Mesenchymal stem cell (in vitro differentiated cells and primary cell): ENCODE results near the gene HS3ST4.

Source experiments
- DNase-seq: peaks from one replicate; pipeline ENCODE4 v3.0.0-alpha.2; 2013
- H2AFZ ChIP-seq: one replicate; pipeline ENCODE4 v1.6.1; 2013; ENCODE audit warnings: low read depth, mild to moderate bottlenecking, control low read depth, inconsistent platforms, low read length, moderate library complexity
- H2AK5ac ChIP-seq: 2 replicates; pipeline ENCODE4 v1.6.1; 2013; ENCODE audit warnings: low read length, moderate library complexity, mild to moderate bottlenecking, inconsistent platforms; ENCODE audit not compliant: severe bottlenecking
- H2BK120ac ChIP-seq: one replicate; pipeline ENCODE4 v1.6.1; 2013; ENCODE audit warnings: low read depth, mild to moderate bottlenecking, inconsistent platforms, low read length, moderate library complexity
- H2BK12ac ChIP-seq, 2 experiments: one replicate each; pipeline ENCODE4 v1.6.1; 2013; ENCODE audit warnings: inconsistent platforms in 2 of 2, low read length in 2 of 2, mild to moderate bottlenecking in 2 of 2, moderate library complexity in 2 of 2, control low read depth in 1 of 2
- H2BK15ac ChIP-seq: one replicate; pipeline ENCODE4 v1.6.1; 2013; ENCODE audit warnings: mild to moderate bottlenecking, low read depth, inconsistent platforms; ENCODE audit not compliant: poor library complexity, severe bottlenecking
- H2BK5ac ChIP-seq: 2 replicates; pipeline ENCODE4 v1.6.1; 2013; ENCODE audit warnings: low read depth, mild to moderate bottlenecking, low read length, control low read depth, inconsistent platforms; ENCODE audit not compliant: poor library complexity, severe bottlenecking
- H3K14ac ChIP-seq, 2 experiments: one replicate each; pipeline ENCODE4 v1.6.1; 2013; ENCODE audit warnings: inconsistent platforms in 2 of 2, low read length in 2 of 2, control low read depth in 1 of 2, mild to moderate bottlenecking in 1 of 2, moderate library complexity in 1 of 2
- H3K18ac ChIP-seq, 2 experiments: one replicate each; pipeline ENCODE4 v1.6.1; 2013; ENCODE audit warnings: inconsistent platforms in 2 of 2, low read length in 2 of 2, control low read depth in 1 of 2, low read depth in 1 of 2, mild to moderate bottlenecking in 1 of 2
- H3K23ac ChIP-seq, 2 experiments: one replicate each; pipeline ENCODE4 v1.6.1; 2013; ENCODE audit warnings: inconsistent platforms in 2 of 2, low read length in 2 of 2, mild to moderate bottlenecking in 2 of 2, moderate library complexity in 2 of 2, control low read depth in 1 of 2
- H3K27ac ChIP-seq: 2 replicates; pipeline ENCODE4 v1.5.1; 2013; ENCODE audit warnings: mild to moderate bottlenecking, moderate library complexity, low read length, control low read depth, inconsistent platforms; ENCODE audit not compliant: poor library complexity, severe bottlenecking
- H3K27me3 ChIP-seq, 2 experiments: 2 replicates each; pipeline versions ENCODE4 v1.6.1 to v1.7.0; 2013; ENCODE audit warnings: low read length in 2 of 2, mild to moderate bottlenecking in 2 of 2, moderate library complexity in 2 of 2, control low read depth in 1 of 2, inconsistent platforms in 1 of 2; ENCODE audit not compliant: control insufficient read depth in 1 of 2, insufficient read depth in 1 of 2
- H3K36me3 ChIP-seq, 2 experiments: 2 replicates each; pipeline versions ENCODE4 v1.6.1 to v1.7.0; 2013; ENCODE audit warnings: low read length in 2 of 2, control low read depth in 1 of 2, inconsistent platforms in 1 of 2, low read depth in 1 of 2, mild to moderate bottlenecking in 1 of 2; ENCODE audit not compliant: insufficient read depth in 2 of 2, control insufficient read depth in 1 of 2
- H3K4ac ChIP-seq, 2 experiments: one replicate each; pipeline ENCODE4 v1.6.1; 2013; ENCODE audit warnings: inconsistent platforms in 2 of 2, low read length in 2 of 2, mild to moderate bottlenecking in 2 of 2, moderate library complexity in 2 of 2, control low read depth in 1 of 2, low read depth in 1 of 2
- H3K4me1 ChIP-seq: 2 replicates; pipeline ENCODE4 v1.6.1; 2013; ENCODE audit warnings: low read depth, low read length, control low read depth; ENCODE audit not compliant: control insufficient read depth, insufficient read depth
- H3K4me2 ChIP-seq: 2 replicates; pipeline ENCODE4 v1.6.1; 2013; ENCODE audit warnings: low read length, mild to moderate bottlenecking, inconsistent platforms; ENCODE audit not compliant: poor library complexity, severe bottlenecking
- H3K4me3 ChIP-seq, 2 experiments: 2 replicates each; pipeline versions ENCODE4 v1.5.1 to v1.7.0; 2013; ENCODE audit warnings: low read length in 2 of 2, mild to moderate bottlenecking in 2 of 2, control low read depth in 1 of 2, low read depth in 1 of 2; ENCODE audit not compliant: insufficient read depth in 1 of 2
- H3K79me1 ChIP-seq: replicated peaks from 2 replicates; pipeline ENCODE4 v1.6.1; 2013; ENCODE audit warnings: mild to moderate bottlenecking, control low read depth, low read length, inconsistent platforms; ENCODE audit not compliant: poor library complexity, severe bottlenecking
- H3K9ac ChIP-seq: 2 replicates; pipeline ENCODE4 v1.7.0; 2013; ENCODE audit warnings: mild to moderate bottlenecking, low read length, moderate library complexity
- H3K9me3 ChIP-seq: 2 replicates; pipeline ENCODE4 v1.7.0; 2013; ENCODE audit warnings: mild to moderate bottlenecking, low read length; ENCODE audit not compliant: control insufficient read depth
- H4K8ac ChIP-seq: one replicate; pipeline ENCODE4 v1.6.1; 2013; ENCODE audit warnings: inconsistent platforms, mild to moderate bottlenecking, low read length, moderate library complexity
- H4K91ac ChIP-seq: one replicate; pipeline ENCODE4 v1.6.1; 2013; ENCODE audit warnings: mild to moderate bottlenecking, low read length, inconsistent platforms
- WGBS: methylation state at CpG from one replicate; pipeline ENCODE4 v1.1.7; 2013; ENCODE audit warnings: mixed read lengths; 5-methylcytosine and 5-hydroxymethylcytosine counted together

Gene HS3ST4

GRCh38 chr16:26169473-26169872 is 477.7 kb downstream of the HS3ST4 start:
- Histone ChIP-seq H2BK5ac (no peak overlapping the region), H2BK12ac (no peak overlapping the region), H2BK15ac (no peak overlapping the region), H3K79me1 (no peaks in the 10 kb centered on the region), H4K91ac (no peak overlapping the region), H3K9me3 (no peaks in the 10 kb centered on the region), H2AFZ (no peak overlapping the region), H2AK5ac (no peak overlapping the region), H3K23ac (no peak overlapping the region), H3K27me3 (no peaks in the 10 kb centered on the region), H3K14ac (no peak overlapping the region), H4K8ac (no peak overlapping the region), H3K18ac (no peak overlapping the region), H3K4me1 (no peaks in the 10 kb centered on the region), H2BK120ac (no peak overlapping the region), H3K27ac (no peak overlapping the region), H3K4ac (no peak overlapping the region), H3K4me3 (no peak overlapping the region), H3K9ac (no peak overlapping the region), H3K4me2 (no peak overlapping the region), H3K36me3 (no peaks in the 10 kb centered on the region)
- 73% methylated on average over 1 of the region's 3 CpGs for WGBS
- DNase-seq, result no peak

GRCh38 chr16:26175944-26176343 is 484.2 kb downstream of the HS3ST4 start:
- no peak overlapping the region for H2AK5ac ChIP-seq
- WGBS, result 62% methylated on average over 1 of the region's 4 CpGs
- no peak overlapping the region for H3K4ac ChIP-seq

GRCh38 chr16:26177438-26177837 is 485.7 kb downstream of the HS3ST4 start:
- H3K79me1 ChIP-seq, result no peaks in the 10 kb centered on the region
- H3K27me3 ChIP-seq, result no peaks in the 10 kb centered on the region
- no peak overlapping the region for H2AFZ ChIP-seq
- no peak overlapping the region for H3K4ac ChIP-seq
- H2BK12ac ChIP-seq, result no peak overlapping the region
- no peak overlapping the region for H3K27ac ChIP-seq
- peaks cover 9% of the 10 kb centered on the region for H3K9me3 ChIP-seq
- no peak overlapping the region for H3K4me2 ChIP-seq
- H3K9ac ChIP-seq, result no peak overlapping the region
- H3K14ac ChIP-seq, result no peak overlapping the region
- H2BK15ac ChIP-seq, result no peak overlapping the region
- no peak overlapping the region for H3K23ac ChIP-seq
- no peak overlapping the region for H3K4me3 ChIP-seq
- H3K4me1 ChIP-seq, result no peaks in the 10 kb centered on the region
- no peak overlapping the region for H2AK5ac ChIP-seq
- DNase-seq, result no peak
- no peak overlapping the region for H3K18ac ChIP-seq
- no peak overlapping the region for H4K8ac ChIP-seq
- no CpG with 5 or more reads among the region's 1 CpG for WGBS
- H4K91ac ChIP-seq, result no peak overlapping the region
- H3K36me3 ChIP-seq, result no peaks in the 10 kb centered on the region
- H2BK5ac ChIP-seq, result no peak overlapping the region
- H2BK120ac ChIP-seq, result no peak overlapping the region

More at GRCh38 chr16:26175944-26176343, 484.2 kb downstream of the HS3ST4 start:
- no peaks in the 10 kb centered on the region for H3K79me1 ChIP-seq
- no peak overlapping the region for H3K9ac ChIP-seq
- no peak overlapping the region for H3K4me3 ChIP-seq
- H2BK5ac ChIP-seq, result no peak overlapping the region
- no peak overlapping the region for H4K8ac ChIP-seq
- H2BK120ac ChIP-seq, result no peak overlapping the region
- no peaks in the 10 kb centered on the region for H3K27me3 ChIP-seq
- no peak overlapping the region for H3K27ac ChIP-seq
- no peaks in the 10 kb centered on the region for H3K4me1 ChIP-seq
- no peak overlapping the region for H3K14ac ChIP-seq
- H2AFZ ChIP-seq, result no peak overlapping the region
- H3K4me2 ChIP-seq, result no peak overlapping the region
- H2BK12ac ChIP-seq, result no peak overlapping the region
- no peak overlapping the region for H2BK15ac ChIP-seq
- no peaks in the 10 kb centered on the region for H3K36me3 ChIP-seq
- DNase-seq, result no peak
- H4K91ac ChIP-seq, result no peak overlapping the region
- H3K9me3 ChIP-seq, result peaks cover 9% of the 10 kb centered on the region
- H3K18ac ChIP-seq, result no peak overlapping the region
- H3K23ac ChIP-seq, result no peak overlapping the region

GRCh38 chr16:26178298-26178697 is 486.5 kb downstream of the HS3ST4 start:
- H2BK5ac ChIP-seq, result no peak overlapping the region
- no peaks in the 10 kb centered on the region for H3K36me3 ChIP-seq
- peaks cover 9% of the 10 kb centered on the region for H3K9me3 ChIP-seq
- no peaks in the 10 kb centered on the region for H3K27me3 ChIP-seq
- H3K4me3 ChIP-seq, result no peak overlapping the region
- H3K9ac ChIP-seq, result no peak overlapping the region
- no peak overlapping the region for H2BK12ac ChIP-seq
- no peaks in the 10 kb centered on the region for H3K79me1 ChIP-seq
- H3K23ac ChIP-seq, result no peak overlapping the region
- H3K4me2 ChIP-seq, result no peak overlapping the region
- no peak overlapping the region for H2BK15ac ChIP-seq
- no peak overlapping the region for H2AFZ ChIP-seq
- no peak overlapping the region for H3K14ac ChIP-seq
- H4K91ac ChIP-seq, result no peak overlapping the region
- no peak overlapping the region for H4K8ac ChIP-seq
- no peaks in the 10 kb centered on the region for H3K4me1 ChIP-seq
- WGBS, result 66% methylated on average over 5 of the region's 6 CpGs
- H3K27ac ChIP-seq, result no peak overlapping the region
- H3K18ac ChIP-seq, result no peak overlapping the region
- DNase-seq, result no peak
- H3K4ac ChIP-seq, result no peak overlapping the region
- H2BK120ac ChIP-seq, result no peak overlapping the region
- no peak overlapping the region for H2AK5ac ChIP-seq
